Measurements from ENCODE around the gene SIGLEC15.

Gene SIGLEC15

GRCh38 chr18:45821026-45821425 is 4.4 kb upstream of the SIGLEC15 start:
- TF ChIP-seq CREB1 (IDR thresholded peaks at IDR 0.05; ENCODE audit: low read depth) (no peak), TAF1 (IDR thresholded peaks at IDR 0.05; ENCODE audit: low read depth) (no peak), EP300 (IDR thresholded peaks at IDR 0.05; ENCODE audit: borderline replicate concordance) (no peak), ZBTB7A (IDR thresholded peaks at IDR 0.05; ENCODE audit: low read depth) (no peak), TCF12 (IDR thresholded peaks at IDR 0.05; ENCODE audit: low read depth) (no peak)

GRCh38 chr18:45821711-45822110 is 3.8 kb upstream of the SIGLEC15 start:
- TF ChIP-seq EP300 (IDR thresholded peaks at IDR 0.05; ENCODE audit: borderline replicate concordance) = no peak
- no peak for TF ChIP-seq USF1 (IDR thresholded peaks at IDR 0.05)
- no peak for TF ChIP-seq REST (IDR thresholded peaks at IDR 0.05; ENCODE audit: low read depth)

- TF ChIP-seq RAD21 (IDR thresholded peaks at IDR 0.05; ENCODE audit: low read depth) = no peak
- TF ChIP-seq FOXM1 (IDR thresholded peaks at IDR 0.05; ENCODE audit: borderline replicate concordance, low read depth) = no peak
- TF ChIP-seq USF1 (IDR thresholded peaks at IDR 0.05) = no peak
- no peak for TF ChIP-seq ZBTB7A (IDR thresholded peaks at IDR 0.05; ENCODE audit: low read depth)
- no peak for TF ChIP-seq MAX (IDR thresholded peaks at IDR 0.05)
- TF ChIP-seq REST (IDR thresholded peaks at IDR 0.05; ENCODE audit: low read depth) = no peak
- no peak for TF ChIP-seq CEBPB (IDR thresholded peaks at IDR 0.05)
- TF ChIP-seq EGR1 (IDR thresholded peaks at IDR 0.05) = no peak
- no peak for TF ChIP-seq TCF12 (IDR thresholded peaks at IDR 0.05; ENCODE audit: low read depth)
- TF ChIP-seq TEAD4 (IDR thresholded peaks at IDR 0.05) = no peak
- no peak for TF ChIP-seq NFIC (IDR thresholded peaks at IDR 0.05)
- TF ChIP-seq TAF1 (IDR thresholded peaks at IDR 0.05; ENCODE audit: low read depth) = no peak
- no peak for TF ChIP-seq YY1 (IDR thresholded peaks at IDR 0.05; ENCODE audit: low read depth)
- no peak for TF ChIP-seq EP300 (IDR thresholded peaks at IDR 0.05; ENCODE audit: borderline replicate concordance)
- no peak for TF ChIP-seq CREB1 (IDR thresholded peaks at IDR 0.05; ENCODE audit: low read depth)
Observed at GRCh38 chr18:45826084-45826483, 609 bp downstream of the SIGLEC15 start.

GRCh38 chr18:45828917-45829811 is 3.7 kb downstream of the SIGLEC15 start:
- TF ChIP-seq MAX (IDR thresholded peaks at IDR 0.05) = 0 out of 2 replicates have a peak, but pooled peaks have one; percentile 20
- TF ChIP-seq FOXM1 (IDR thresholded peaks at IDR 0.05; ENCODE audit: borderline replicate concordance, low read depth) = no peak

- TF ChIP-seq TEAD4 (IDR thresholded peaks at IDR 0.05) (no peak), CEBPB (IDR thresholded peaks at IDR 0.05) (no peak), TAF1 (IDR thresholded peaks at IDR 0.05; ENCODE audit: low read depth) (no peak), EGR1 (IDR thresholded peaks at IDR 0.05) (no peak), ZBTB7A (IDR thresholded peaks at IDR 0.05; ENCODE audit: low read depth) (no peak), MAX (IDR thresholded peaks at IDR 0.05) (no peak), REST (IDR thresholded peaks at IDR 0.05; ENCODE audit: low read depth) (no peak), TCF12 (IDR thresholded peaks at IDR 0.05; ENCODE audit: low read depth) (no peak), FOXM1 (IDR thresholded peaks at IDR 0.05; ENCODE audit: borderline replicate concordance, low read depth) (no peak)
Observed at GRCh38 chr18:45829855-45830254, 4.4 kb downstream of the SIGLEC15 start.
